Hematopoietic multipotent progenitor cell treated with erythropoietin and hydrocortisone succinate and interleukin-3 and kit ligand, for 15 days (in vitro differentiated cells): ENCODE data around the gene TARM1.

Source experiments
- DNase-seq: peaks from one replicate; pipeline ENCODE4 v3.0.0-alpha.2; 2015; ENCODE audit warnings: low spot score

The TARM1 gene

DNA sequence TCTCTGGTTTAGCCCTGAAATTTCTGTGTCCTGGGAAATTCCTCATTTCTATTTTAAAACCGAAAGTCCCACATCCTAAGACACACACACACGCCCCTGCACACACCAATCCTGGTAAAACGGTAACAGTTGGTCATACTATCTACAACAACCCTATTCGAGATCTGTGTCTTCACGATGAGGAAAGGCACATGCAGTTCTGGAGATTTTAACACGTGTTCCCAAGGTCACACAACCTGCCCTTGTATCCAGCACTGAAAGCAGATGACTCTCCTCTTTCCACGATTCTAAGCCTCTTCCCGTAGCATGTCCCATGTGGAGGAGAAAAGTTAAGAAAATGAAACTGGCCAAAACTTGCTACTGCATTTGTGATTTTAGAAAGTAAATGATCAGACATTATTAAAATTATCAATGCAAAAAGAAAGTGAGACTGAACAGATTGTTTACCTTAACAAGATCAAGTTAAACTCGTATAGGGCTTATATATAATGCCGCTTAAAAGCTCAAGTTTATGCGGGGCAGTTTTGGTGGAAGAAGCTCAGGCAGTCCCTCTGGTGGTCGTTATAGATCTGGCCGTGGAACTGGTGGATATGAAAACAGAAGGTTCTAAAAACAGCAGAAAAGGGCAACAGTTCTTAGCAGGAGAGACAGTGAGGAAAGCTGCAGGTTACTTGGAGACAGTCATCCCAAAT is 50.1 kb downstream of the TARM1 start:
- DNase-seq = no peak

DNA sequence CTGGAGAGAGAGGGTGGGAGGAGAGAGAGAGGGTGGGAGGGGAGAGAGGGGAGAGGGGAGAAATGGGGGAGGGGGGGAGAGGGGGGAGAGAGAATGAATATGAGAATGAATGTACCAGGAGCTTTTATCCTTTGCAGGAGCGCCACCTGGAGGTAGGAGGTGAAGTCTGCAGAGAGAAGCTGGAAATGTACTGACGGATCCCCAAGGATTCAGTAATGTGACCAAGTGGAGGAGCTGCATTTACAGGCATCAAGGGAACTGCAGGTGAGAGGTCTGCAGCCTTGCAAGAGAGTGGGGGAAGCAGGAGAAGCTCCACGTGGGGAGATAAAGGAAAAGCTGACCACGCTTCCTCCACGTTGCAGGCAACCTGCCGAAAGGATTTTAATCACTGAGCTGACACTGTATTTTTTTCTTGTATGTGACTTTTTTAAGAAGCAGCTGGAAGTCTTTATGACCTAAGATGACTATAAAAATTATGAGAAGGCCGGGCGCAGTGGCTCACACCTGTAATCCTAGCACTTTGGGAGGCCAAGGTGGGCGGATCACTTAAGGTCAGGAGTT is 51.2 kb downstream of the TARM1 start:
- peak; percentile 55 for DNase-seq

- no peak for DNase-seq
Observed at GRCh38 chr19:54029301-54029700, 51.9 kb downstream of the TARM1 start.

GRCh38 chr19:54026656-54027055 is 54.5 kb downstream of the TARM1 start:
- DNase-seq = no peak

DNA sequence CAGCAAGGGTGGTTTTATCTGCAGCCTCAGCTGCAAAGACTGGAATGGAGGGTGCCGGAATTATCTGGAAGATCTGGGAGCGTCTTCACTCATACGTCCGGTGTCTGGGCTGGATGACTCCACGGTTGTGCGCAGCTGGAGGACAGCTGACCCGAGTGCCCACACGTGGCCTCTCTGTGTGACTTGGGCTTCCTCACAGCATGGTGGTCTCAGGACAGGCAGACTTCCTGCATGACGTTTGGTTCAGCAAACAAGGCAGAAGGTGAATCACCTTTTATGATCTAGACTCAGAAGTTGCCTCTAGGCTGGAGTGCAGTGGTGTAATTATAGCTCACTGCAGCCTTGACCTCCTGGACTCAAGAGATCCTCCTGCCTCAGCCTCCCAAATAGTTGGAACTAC is 56.5 kb downstream of the TARM1 start:
- DNase-seq = no peak

GRCh38 chr19:54023191-54023590 is 58.0 kb downstream of the TARM1 start:
- no peak for DNase-seq

DNA sequence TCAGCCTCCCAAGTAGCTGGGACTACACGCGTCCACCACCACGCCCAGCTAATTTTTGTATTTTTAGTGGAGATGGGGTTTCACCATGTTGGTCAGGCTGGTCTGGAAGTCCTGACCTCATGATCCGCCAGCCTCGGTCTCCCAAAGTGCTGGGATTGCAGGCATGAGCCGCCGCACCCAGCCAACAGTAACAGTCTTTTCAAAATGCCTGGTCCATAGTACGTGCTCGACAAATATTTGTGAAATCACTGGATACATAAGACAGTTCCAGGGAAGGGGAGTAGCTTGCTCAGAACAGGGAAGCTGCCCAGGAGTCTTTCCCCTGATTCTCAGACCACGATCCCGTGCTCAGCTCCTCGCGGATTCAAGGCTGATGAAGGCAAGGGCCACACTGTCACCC is 59.2 kb downstream of the TARM1 start:
- DNase-seq = no peak

- DNase-seq = no peak
Observed at GRCh38 chr19:54021363-54021762, 59.8 kb downstream of the TARM1 start.
